PC-9 (cell line): ENCODE measurements around the gene MC2R.

Source experiments
- EZH2 ChIP-seq: fragments of 200-600 bp; sonication (generic); IDR thresholded peaks from 2 replicates; pipeline ENCODE4 v1.8.0; 2017; ENCODE audit warnings: antibody characterized with exemption, low read depth
- TF ChIP-seq, protein P1 (sequence below): fragments of 200-600 bp; sonication (generic); conservative IDR thresholded peaks from 2 replicates; pipeline ENCODE4 v1.6.1; 2017; ENCODE audit warnings: mixed run types, antibody characterized with exemption, mild to moderate bottlenecking, moderate library complexity

DNA sequence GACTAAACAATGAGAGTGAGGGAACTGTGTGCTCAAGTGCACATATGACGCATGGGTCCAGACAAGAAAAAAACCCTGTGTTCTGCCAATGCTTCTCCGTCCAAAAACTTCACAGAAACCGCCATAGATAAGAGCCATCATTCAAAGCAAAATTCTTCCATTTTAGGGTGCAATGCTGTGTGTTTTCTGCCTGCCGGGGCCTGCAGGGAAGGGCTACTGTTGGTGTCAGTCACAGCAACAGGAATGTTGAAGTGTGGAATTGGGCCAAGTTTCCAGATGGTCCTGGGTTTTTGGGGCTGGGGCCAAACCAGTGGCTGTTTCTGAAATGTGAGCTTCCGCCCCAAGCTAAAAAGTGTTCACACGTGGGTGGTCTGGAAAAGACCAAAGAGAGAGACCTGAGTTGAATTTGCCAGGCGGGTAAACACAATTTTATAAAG is 677 bp upstream of the MC2R start:
- TF ChIP-seq EZH2 = no peak
- TF ChIP-seq, protein P1, sequence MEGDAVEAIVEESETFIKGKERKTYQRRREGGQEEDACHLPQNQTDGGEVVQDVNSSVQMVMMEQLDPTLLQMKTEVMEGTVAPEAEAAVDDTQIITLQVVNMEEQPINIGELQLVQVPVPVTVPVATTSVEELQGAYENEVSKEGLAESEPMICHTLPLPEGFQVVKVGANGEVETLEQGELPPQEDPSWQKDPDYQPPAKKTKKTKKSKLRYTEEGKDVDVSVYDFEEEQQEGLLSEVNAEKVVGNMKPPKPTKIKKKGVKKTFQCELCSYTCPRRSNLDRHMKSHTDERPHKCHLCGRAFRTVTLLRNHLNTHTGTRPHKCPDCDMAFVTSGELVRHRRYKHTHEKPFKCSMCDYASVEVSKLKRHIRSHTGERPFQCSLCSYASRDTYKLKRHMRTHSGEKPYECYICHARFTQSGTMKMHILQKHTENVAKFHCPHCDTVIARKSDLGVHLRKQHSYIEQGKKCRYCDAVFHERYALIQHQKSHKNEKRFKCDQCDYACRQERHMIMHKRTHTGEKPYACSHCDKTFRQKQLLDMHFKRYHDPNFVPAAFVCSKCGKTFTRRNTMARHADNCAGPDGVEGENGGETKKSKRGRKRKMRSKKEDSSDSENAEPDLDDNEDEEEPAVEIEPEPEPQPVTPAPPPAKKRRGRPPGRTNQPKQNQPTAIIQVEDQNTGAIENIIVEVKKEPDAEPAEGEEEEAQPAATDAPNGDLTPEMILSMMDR = no peak
